GM19397 (cell line): Measurements from ENCODE around the gene SPACA7.

Experiments used
- ATAC-seq: cut with Tn5 transposase; IDR thresholded peaks from one replicate; pipeline ENCODE4 v1.9.1; 2021; ENCODE audit warnings: mild to moderate bottlenecking, moderate library complexity; ENCODE audit not compliant: unreplicated experiment

Gene SPACA7

DNA sequence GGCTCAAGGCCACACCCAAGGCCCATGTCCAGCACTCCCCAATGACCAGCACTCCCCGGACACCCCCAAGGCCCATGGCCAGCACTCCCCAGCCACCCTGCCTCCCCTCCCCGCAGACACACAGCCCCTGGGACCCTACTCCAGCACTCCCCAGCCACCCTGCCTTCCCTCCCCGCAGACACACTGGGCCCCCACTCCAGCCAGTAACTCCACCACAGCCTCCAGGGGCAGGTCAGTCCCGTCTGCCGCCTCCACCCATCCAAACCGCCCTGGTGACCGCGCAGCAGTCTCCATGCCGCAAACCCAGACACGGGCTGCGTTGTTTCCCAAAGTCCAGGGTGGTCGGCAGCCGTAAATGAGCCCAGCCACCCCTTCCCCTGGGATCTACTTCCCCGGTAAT lies 70.7 kb downstream of the SPACA7 start:
- ATAC-seq: no peak

DNA sequence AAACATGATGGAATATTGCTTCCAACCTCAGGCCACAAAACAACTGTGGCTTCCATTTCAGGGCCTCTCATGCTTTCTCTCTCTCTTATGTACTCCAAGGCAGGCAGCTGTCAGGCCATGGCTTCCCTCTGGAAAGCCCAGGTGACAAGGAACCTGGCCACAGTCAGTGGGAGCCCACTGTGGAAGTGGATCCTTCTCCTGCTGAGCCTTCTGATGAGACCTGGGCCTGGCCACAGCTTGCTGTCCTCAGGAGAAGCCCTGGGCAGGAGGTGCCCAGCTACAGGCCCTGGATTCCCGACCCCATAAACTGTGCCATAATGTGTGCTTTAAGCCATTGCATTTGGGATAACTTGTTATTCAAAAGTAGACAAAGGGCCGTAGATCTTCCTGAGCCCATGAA lies 71.2 kb downstream of the SPACA7 start:
- ATAC-seq: no peak

DNA sequence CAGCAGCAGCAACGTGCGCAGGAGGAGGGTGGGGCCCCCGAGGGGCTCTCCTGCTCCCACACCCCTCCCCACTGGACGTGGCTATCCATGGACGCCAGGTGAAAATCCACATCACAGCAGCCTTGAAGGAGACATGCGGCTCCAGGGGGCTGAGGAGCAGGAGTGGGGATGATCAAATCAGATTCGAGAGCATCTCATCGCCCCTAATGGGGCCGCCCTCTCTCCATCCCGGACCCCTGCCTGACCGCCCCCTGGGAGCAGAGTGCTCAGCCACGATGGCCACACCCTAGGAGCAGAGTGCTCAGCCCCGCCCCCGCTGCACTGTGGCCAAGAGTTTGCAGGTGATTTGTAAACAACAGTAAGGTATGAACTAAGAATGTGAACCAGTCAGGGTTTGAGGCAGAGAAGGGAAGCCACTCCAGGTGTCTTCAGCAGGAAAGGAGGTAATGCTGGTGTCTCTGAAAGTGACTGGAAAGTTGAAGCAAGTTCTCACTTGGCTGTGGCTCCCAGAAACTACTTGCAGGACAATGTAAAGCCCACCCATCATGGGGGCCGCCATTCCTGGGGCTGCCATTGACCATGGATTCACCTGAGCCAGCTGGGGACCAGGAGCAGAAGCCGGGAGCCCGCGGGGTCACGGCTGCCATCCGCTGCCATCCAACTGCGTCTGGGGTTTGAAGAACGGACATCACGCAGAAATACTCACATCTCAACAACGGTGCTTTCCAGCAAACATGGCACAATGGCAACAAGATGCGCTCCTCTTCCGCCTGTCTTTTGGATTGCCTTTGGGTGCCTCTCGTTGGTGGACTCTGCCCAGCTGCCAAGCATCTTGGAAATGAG lies 71.8 kb downstream of the SPACA7 start:
- ATAC-seq: no peak

- ATAC-seq: no peak
Measured at GRCh38 chr13:112448621-112449544, 72.7 kb downstream of the SPACA7 start.

GRCh38 chr13:112449545-112449930 lies 73.4 kb downstream of the SPACA7 start:
- ATAC-seq: no peak

GRCh38 chr13:112450118-112450903 lies 74.2 kb downstream of the SPACA7 start:
- no peak for ATAC-seq

- ATAC-seq: no peak
Measured at GRCh38 chr13:112450904-112451240, 74.7 kb downstream of the SPACA7 start.

DNA sequence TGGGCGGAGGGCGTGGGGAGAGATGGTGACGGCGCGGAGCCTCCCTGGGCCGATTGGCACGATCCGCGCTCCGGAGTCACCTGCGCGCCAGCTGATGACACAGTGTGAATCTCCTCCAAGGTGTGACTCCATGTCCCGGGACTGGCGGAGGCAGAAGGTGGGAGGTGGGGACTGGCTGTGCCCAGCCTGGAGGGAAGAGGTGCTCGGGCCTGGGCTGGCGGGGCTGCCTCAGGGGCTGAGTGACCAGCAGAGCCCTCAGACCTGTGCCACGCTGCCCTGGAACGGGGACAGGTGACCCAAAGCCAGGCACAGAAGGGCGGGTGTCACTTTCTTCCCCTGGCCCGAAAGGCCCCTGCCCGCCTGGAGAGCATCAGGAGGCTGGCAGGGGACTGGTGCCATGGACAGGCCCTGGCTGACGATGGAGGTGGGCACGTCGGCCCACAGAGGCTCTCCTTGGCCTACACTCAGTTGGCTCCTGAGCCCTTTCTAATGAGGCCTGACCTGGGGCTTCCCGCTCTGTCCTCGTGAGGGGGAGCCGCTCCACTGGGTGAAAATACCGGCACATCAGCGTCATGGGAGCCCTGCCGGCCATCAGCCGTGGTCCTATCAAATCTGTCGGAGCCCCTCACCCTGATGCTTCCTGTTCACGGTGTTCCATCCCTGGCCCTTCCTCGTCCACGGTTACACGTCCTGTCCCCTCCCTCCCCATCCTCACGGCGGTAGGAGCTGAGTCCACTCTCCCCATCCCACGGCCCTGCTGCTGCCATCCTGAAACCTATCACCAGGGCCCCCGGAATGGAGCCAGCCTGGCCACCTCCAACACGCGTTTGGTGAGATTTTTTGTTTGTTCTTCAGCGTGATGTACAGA lies 75.6 kb downstream of the SPACA7 start:
- no peak for ATAC-seq

DNA sequence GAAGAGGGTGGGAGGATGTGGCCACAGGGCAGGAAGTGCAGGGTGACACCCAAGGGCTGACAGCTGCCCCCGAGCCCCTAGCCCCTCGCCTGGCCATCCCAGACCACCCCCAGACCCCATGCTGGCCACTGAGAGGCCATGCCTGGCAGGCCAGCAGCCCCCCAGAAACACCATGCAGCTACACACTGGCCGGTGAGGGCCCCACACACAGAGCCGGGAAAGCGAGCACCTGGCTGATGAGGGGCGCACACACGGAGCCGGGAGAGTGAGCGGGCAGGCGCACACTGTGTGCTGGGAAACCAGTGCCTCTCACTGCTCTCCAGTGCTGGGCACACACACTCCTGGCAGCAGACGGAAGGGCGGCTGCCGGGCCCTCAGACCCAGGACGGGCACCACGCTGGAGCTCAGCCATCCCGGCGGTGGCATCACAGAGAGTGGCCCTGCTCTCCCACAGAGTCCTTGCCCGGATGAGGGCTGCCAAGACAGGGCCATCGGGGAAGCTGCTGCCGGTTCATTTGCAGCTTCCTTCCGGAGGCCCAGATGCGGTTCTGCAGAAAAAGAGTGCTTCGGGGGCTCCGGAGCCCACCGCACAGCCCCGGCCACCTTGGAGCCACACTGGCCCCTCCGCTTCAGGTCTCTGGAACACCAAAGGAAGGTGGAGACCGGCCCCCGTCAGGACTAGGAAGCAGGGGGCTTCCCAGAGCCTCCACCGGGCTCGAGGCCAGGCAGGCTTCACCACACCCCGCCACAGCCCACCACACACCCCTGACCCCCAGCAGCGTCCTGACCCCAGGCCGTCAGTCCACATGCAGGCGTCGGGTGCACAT lies 76.4 kb downstream of the SPACA7 start:
- ATAC-seq: no peak

DNA sequence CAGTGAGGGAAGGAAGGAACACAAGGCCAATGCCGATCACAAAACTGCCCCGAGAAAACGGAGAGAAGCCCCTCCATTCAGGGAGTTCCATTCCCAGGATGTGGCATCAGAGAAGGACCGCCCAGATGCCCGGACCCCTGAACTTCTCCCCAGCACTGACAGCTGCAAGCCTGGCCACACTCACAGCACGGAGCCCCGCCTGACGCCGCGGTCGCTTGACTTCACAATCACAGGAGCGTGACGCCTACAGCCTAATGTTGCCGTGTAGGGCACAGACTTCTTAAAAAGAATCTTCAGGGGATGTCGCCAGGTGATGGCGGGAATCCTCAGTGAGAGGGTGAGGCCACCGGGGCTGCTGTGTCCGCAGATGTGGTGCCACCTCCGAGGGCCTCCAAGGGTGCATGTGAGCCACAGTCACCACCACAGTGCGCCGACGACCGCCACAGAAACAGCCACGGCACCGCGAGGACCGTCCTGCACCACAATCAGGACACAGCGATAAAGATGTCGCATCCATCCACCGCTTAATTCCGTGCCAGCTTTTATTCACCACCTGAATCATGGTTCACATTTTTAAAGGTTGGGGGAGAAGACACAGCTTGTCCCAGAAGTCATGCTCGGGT lies 77.2 kb downstream of the SPACA7 start:
- ATAC-seq: no peak

- no peak for ATAC-seq
Measured at GRCh38 chr13:112453874-112454647, 77.9 kb downstream of the SPACA7 start.

DNA sequence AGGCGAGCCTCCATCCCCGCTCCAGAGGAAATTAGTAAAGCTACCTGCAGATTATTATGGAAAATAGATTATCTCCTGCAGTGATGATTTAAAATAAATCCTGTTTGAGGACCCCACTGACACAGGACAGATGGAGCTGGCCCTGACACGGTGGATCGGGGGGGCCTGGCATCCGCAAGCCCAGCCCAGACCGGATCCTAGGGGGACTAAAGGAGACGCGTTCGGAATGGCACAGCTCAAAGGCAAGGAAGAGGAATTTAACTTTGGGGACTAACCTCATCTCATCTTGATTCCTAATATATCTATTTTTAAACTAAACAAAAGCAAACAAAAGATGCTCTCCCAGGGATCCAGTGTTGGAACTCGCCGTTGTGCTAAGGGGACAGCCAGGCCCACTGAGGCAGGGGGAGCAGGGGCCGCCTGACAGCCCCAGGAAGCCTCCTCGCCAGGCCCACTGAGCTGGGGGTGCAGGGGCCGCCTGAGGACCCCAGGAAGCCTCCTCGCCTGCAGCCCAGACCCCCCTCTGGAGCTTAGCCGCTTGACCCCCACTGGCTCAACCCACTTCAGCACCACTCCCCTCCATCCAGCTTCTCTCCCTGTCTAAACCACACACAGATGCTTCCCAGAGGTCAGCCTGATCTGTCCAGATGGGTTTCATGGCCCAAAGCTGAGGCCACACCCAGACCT lies 78.6 kb downstream of the SPACA7 start:
- ATAC-seq: no peak

DNA sequence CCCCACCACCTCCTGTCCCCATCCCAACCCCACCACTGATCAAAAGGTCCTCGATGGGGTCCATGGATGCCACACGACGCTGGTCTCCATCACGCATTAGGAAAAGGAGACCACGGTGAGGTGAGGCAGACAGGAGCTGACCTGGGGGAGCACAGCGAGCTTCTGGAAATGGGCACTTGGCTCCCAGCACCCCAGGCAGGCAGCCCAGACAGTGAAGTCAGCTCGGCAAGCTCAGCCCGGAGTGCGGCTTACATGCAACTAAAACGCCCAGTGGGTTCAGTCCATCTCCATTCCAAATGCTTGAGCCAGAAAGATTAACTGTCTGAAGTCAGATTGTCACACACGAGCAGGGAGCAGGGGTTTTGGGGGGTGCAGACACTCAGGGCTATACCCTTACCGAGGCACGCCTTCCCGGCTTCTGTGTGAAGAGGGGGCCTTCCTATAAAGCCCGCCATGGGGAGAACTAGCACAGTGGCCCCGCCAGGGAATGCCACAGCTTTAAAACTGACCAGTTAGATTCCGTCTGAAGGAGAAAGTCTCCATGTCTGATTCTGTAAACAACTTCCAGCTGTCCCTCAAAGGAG lies 79.4 kb downstream of the SPACA7 start:
- ATAC-seq: no peak

- ATAC-seq: no peak
Measured at GRCh38 chr13:112456138-112457056, 80.2 kb downstream of the SPACA7 start.

GRCh38 chr13:112457081-112457480 lies 80.9 kb downstream of the SPACA7 start:
- no peak for ATAC-seq

- no peak for ATAC-seq
Measured at GRCh38 chr13:112457485-112457884, 81.3 kb downstream of the SPACA7 start.
